UCSD-AML1 (cell line): ENCODE measurements around the gene OR6N1.

ENCODE experiments used
- DNase-seq: peaks from one replicate; lab custom pipeline; 2025; ENCODE audit not compliant: unreplicated experiment; lab: John Stamatoyannopoulos, UW

Gene OR6N1, protein sequence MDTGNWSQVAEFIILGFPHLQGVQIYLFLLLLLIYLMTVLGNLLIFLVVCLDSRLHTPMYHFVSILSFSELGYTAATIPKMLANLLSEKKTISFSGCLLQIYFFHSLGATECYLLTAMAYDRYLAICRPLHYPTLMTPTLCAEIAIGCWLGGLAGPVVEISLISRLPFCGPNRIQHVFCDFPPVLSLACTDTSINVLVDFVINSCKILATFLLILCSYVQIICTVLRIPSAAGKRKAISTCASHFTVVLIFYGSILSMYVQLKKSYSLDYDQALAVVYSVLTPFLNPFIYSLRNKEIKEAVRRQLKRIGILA

DNA sequence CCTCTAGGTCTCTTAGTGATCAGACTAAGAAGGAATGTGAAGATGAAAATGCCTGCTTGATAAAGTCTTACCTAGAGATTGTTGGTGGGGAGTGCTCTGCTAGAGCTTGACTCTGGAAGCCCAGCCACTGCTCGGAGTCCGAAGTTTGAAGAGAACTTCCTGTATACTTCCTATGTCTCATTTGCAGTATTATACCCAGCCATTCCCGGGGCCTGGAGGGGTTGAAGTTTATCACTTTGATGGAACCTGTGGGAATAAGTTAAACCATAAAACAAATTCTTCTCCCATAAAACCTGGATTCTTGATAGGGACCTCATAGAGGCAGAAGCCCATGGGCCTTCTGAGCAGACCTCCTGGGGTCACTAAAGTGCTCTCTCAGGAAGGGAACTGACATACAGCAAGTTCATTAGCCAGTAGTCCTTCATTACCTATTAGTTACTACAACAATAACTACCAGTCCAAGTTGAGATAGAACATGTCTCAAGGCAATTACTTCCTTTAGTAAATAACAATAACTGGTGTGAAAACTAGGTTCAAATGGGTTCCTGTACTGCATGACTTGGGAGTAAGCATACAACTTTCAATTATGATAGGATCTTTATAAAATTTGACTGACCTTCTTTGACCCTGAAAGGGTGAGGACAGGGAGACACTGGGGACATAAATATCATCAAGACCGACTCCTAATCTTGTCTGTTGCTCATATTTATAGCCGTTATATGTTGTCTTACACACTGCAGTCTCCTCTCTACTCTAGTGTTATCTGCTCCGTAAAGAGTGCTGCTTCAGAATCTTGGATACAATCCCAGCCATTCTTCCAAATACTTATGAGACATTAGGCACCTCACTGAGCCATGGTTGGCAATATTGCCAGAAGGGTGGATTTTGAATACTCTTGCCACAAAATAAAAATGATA lies at the start of gene OR6N1:
Gene OR6N1, minus strand, starts transcription at position 246 of the 917 bp plus-strand sequence. CDS start 5,513 bp downstream, outside the sequence.
- DNase-seq = no peak

DNA sequence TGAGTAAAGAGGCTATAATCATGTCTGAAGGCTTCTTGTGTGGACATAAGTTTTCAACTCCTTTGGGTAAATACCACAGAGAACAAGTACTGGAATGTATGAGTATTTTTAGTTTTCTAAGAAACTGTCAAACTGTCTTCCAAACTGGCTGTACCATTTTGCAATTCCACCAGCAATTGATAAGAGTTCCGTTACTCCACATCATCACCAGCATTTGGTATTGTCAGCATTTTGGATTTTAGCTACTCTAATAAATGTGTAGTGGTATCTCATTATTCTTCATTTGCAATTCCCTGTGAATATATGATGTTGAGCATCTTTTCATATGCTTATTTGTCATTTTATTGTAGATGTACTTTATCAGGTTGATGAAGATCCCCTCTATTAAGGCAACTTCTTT lies 49.7 kb upstream of the OR6N1 start:
- no peak for DNase-seq

DNA sequence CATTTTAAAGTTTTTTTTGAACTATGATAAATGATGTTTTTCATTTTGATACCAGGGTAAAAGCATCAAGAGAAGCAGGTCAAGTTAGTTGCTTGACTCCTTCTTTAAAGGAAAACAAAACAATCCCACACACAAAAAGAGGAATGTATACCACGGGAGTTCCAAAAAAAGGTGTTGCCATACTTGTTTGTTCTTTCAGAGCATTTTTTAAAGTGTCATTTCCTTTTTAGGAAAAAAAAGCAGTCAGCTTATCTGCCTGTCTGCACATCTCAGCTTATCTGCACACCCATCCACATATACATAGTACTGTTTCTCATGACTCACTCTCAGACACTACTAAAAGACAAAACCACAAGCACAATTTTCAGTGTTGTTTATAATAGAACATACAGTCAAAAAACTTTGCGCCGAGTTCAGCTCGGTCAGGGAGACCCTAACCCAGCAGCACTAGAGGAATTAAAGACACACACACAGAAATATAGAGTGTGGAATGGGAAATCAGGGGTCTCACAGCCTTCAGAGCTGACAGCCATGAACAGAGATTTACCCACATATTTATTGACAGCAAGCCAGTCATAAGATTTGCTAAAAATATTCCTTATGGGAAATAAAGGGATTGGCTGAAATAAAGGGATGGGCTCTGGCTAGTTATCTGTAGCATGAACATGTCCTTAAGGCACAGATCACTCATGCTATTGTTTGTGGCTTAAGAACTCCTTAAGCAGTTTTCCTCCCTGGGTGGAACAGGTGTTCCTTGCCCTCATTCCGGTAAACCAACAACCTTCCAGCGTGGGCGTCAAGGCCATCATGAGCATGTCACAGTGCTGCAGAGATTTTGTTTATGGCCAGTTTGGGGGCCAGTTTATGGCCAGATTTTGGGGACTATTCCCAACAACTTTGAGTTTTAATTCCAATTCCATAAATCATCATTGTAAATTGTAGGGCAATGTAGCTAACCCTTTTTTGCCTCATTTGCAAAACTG lies 47.8 kb upstream of the OR6N1 start:
- DNase-seq = no peak

DNA sequence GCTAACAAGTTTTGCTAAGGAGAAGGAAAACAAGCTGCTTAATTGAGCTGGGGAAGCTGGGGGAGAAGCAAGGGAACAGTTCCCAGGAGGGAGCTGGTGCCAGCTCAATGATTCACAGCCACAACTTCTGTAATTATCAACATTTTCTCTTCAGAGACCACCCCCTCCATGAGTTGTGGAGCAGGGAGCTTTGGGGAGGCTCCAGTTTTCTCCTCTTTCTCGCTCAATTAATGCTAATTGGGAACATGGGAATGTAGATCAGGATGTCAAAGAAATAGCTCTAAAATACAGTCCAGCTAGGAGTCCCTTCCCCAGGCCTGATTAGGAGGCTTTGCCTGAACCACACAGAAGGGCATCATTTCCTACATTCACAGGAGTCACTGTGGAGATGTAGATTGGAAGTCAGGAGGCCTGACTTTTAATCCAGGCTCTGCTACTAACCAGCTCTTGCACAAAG lies 47.0 kb upstream of the OR6N1 start:
- no peak for DNase-seq

DNA sequence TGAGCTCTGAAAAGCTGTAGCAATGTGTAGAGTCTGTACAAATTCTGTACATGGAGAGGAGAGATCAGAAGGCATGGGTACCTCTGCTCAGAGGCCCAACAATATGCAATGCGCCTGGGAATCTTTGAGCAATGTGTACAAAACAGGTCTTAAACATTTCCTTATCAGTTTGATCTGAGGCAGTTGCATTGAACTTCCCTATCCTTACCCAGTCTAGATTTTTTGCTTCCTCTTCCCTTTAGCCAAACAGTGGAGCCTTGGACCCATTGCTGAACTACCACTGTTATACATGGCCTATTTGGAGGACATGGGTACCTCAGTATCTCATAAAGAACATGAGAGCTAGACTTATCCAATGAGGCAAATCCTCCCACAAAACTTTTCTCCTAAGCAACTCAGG lies 46.6 kb upstream of the OR6N1 start:
- DNase-seq = no peak

DNA sequence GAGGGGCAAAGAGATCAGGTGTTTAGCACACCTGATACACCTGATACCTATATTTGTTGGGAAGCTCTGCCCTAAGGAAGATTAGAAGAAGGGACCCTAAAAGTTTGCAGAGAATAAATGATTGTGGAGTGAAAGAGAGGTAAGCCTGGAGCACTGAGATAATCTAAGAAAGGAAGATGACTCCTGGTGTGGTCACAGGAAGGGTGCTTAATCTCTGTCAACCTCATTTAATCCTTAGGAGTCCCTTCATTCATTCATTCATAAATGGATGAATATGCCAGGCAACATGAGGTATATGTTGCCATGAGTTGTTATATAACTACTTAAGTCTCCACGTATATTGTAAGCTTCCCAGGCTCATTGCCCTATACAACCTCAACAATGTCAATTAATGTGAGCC lies 43.0 kb upstream of the OR6N1 start:
- DNase-seq = no peak

DNA sequence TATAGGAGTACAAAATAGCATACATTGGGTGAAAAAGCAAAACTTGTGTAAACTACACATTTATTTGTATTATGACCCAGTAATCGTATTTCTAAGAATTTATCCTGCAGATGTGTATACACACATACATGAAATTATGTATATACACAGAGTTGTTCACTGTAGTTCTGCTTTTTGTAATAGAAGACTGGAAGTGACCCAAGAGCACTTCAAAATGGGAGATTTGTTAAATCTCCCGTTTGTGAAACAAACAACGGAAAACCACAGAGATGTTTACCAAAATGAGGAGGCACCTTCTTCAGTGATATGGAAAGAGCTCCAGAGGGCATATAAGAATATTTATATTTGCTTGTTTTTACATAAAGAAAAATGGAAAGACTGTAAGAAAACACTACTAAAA lies 41.2 kb upstream of the OR6N1 start:
- DNase-seq = no peak

DNA sequence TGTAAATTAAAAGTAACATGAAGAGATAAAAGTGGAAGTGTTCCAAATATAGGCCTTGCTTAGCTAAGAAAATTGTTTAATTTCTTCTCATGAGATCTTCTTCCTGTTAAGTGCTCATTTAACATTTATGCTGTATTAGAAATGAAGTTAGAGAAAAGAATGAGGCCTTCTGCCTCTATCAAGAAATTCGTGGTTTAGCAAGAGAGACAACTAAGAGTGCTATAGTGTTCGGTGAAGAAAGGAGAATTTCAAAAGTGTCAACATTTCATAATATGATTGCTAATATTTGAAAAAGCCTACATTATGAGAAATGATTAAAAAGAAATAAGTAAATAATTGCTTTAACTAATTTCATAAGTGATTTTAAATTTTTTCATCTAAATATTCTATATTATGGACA lies 40.3 kb upstream of the OR6N1 start:
- no peak for DNase-seq

DNA sequence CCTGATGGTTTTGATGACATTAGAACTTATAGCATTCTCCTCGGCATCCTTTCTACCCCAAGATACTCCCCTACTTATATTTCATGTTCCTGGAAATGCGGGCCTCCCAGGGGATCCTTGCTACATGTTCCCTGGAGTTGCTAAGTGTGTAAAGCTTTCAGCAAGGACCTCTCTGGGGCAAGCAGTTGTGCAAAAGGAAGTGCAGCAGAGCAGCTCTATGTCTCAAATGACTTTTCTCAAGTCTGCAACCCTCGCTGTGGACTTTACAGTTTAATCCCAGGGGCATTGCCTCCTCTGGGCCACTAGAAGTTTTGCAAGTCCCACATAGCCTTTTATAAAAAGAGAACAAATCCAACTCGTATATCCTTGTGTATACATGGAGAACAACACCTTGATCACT lies 38.3 kb upstream of the OR6N1 start:
- no peak for DNase-seq

DNA sequence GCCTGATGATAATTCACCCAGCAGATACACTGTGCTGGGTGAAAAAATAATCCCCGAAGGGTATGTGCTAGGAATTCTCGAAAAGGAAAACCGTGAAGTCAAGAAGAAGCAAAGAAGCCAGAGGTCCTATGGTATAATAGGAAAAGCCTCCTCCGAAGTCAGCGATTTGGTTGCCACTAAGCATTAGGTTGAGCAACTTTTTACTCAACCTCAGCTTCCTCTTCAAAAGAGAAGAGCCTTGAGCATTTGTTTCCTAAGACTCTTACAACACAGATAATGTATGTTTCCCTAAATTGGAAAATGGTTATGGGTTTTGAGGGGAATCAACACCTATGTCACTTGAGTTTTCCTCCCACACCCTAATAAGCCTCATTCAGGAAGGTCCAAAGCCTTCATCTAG lies 37.9 kb upstream of the OR6N1 start:
- DNase-seq = no peak

DNA sequence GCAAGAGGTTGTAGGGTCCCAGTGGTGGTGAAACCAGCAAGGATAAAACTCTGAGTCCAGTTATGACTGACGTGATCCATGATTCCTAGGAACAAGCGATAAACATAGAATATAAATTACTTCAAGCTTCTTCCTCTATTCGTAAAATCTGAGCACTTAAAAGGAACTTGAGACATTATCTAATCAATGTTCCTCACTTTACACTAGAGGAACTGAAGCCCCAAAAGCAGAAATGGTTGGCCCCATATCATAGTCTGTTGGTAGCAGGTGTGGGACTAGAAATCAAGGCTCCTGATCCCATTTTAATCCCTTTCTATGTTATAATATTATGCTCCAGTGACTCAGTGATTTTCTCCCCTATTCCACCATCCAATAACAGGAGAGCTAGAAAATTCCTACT lies 37.3 kb upstream of the OR6N1 start:
- DNase-seq = no peak

DNA sequence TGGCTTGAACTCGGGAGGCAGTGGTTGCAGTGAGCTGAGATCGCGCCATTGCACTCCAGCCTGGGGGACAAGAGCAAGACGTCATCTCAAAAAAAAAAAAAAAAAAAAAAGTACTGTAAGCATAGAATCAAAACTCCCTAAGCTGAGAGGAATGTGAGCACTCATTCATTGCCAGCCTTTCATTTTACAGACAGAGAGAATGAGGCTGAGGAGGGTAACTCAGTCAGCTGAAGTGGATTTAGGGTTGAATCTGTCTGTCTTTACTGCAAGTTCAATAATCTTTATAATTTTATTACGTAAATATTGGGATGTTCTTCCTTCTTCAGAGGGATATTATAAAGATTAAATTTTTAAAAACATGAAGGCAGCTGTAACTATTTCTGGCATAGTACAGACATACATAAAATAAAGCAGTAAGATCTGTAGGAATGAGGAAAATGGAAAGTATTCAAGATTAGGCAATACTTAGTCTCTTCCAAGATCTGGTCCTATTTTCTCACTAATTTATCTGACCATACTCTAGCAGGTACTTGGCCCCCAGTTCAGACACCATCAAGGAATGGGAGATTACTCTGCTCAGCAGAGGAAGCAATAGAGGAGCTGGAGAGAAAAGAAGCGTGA lies 35.0 kb upstream of the OR6N1 start:
- DNase-seq = no peak

DNA sequence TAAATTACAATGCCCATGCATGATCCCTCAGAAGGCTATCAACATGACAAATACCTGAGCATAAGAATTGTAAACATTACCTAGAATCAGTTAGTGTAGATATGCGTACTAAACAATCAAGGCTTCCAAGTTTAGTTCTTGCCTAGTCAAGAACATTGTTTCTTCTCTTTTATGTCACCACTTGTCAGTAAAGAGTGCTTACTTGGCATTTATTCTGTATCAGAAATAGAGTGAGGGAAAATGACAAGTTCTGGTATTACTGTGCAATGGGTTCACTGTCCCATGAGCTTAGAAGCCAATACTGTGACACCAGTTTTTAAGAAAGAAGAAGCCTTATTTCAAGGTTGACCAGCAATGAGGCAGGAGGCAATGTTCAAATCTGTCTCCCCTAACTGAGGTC lies 31.7 kb upstream of the OR6N1 start:
- DNase-seq = no peak

DNA sequence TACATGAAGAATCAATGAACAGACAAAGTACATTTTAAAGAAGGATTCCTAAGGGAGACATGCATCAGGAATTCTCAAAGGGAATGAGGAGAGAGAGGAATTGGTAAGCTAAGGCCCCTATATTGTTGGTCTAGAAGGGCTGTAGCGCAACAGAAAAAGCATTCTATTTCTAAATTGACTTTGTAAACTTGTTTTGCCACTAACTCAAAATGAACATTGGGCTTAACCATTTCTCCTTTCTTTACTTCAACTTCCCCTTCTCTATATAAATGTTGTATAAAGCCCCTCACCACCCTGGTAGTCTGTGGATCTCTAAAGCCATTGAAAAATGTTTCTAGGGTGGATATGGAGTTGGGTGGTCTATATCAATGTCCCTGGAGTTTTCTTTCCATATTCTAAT lies 29.4 kb upstream of the OR6N1 start:
- DNase-seq = no peak

DNA sequence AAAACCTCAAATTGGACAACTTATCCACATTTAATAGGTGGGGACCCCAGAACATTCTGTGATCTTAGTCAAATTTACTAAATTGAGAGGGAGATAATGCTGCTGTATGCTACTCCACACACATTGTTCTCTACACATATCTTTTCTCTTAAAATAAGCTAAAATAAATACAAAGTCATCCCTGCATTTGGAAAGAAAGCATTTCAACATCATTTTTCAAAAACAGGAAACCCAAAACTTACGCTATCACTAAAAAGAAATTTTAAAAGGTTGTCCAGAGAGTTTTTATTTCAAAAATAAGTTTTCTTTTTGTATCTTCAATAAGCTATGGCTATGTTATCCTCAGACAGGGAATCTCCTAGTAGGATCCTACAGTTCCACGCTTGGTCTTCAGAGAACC lies 28.5 kb upstream of the OR6N1 start:
- DNase-seq = no peak

DNA sequence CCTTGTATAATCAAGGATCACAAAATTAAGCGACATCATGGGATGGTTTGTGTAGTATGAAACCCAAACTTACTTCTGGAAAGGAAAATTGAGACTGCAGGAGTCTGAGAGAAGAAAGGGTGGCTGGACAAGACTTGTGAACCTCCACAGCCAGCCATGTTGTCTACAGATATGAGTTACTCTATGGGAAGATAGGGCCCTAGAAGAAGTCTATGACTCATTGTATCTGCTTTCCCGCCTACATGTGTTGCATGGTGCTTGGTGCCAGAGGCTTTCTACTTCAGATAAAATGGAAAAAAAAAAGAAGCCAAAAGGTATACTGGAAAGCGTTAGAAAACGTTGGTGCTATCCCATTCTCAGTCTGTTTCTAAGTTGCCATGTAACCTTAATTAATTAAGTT lies 27.7 kb upstream of the OR6N1 start:
- no peak for DNase-seq

DNA sequence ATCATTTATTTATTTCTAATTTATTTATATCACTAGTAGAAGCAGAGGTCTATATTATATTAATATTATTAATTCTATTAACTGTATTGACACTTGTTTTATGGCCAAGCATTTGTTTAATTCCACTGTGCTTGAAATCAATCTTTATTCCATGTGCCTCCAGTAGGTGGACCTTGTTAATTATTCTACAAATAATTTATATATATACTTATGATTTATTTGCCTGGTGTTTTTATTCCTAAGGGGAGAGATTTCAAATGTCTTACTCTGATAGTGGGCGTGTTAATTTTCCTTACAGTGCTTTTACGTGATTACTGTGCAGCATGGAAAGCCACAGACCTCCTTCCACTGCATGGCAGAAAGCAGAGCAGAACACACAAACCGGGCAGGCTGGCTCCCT lies 26.5 kb upstream of the OR6N1 start:
- DNase-seq = no peak

DNA sequence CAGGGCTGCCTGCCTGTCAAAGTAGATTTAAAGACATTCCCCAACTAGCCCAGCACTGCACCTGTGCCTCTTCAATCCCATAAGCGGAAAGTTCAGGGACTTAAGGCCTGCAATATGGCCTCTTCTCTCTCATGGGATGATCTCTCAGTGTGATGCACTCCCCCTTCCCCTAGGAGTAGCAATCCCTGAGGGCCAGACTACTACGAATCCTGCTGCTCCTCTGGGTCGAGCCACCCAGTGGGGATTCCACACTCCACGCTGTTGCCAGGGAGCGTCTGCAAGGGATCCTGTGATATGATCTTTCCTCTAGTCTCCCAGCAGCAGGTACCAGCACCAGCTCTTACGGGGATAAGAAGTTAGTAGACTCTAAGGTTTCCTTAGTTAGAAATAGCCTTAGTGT lies 22.3 kb upstream of the OR6N1 start:
- no peak for DNase-seq

DNA sequence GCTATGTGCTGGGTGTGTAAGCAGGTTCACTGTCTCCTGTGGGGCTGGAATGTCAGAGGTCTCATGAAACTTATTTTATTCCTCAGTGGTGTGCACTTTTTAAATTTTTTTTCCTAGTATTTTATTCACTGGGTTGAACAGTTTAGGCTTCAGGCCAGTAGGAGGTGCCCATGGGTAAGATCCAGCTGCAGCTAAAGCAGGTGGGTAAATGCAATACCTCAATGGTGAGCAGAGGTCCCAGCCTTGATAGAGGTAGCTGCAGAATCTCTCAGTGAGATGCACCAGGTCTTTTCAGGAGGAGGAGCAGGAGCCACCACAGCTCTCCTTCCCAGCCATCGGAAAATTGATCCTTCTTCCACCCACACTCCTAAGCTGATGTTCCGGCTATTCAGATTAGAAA lies 21.6 kb upstream of the OR6N1 start:
- DNase-seq = no peak

DNA sequence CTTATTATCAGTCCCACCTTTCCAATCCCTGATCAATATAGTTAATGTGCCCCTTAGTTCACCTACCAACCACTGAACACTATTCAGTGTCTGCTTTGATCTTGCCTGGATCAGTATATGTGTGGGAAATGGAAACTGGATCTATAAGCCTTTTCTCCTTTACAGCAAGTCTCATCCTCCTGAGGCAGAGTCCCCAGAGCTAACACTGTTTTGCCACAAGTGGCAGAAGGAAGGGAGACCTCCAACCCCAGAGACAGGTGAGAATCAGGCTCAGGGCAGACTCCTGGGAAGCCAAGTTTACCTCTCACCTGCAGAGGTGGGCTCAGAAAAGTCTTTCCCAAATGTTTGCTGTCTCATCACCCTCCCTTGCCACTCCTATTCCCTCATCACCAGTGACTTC lies 9.1 kb upstream of the OR6N1 start, which contains the start of gene OR6N2:
Gene OR6N2, minus strand, starts transcription at position 101 of the 400 bp plus-strand sequence. CDS start 3,569 bp downstream, outside the sequence.
- DNase-seq = no peak

DNA sequence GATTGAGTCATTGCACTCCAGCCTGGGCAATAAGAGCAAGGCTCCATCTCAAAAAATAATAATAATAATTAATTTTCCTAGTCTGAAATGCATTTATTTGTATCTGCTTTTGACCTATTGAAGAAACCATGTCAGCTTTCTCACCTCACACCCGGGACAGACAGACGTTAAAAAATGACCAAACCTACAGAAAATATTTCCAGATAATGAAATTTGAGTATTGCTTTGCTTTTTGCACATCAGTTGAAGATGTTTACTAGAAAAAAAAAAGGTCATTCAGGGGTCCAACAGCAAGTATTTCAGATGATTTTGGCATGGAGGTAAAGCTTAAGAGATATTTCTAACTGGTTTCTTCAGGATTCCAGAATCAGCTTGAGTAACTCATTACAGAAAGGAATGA lies 17.6 kb downstream of the OR6N1 start, which contains the start of gene OR6K6:
Gene OR6K6, plus strand, starts transcription at position 301 of the 400 bp plus-strand sequence. CDS start 168 bp downstream, outside the sequence.
- no peak for DNase-seq
